K562 (cell line): ENCODE measurements around the gene BTBD2.

Experiments used
- MAX ChIP-seq: sonication (generic); formaldehyde crosslinking; IDR thresholded peaks from 2 replicates; pipeline ENCODE4 v1.9.0; 2022; ENCODE audit warnings: mild to moderate bottlenecking, missing genetic modification reagents
- ZNF146 ChIP-seq: IDR thresholded peaks from one replicate; pipeline ENCODE4 v1.6.1; 2018; ENCODE audit warnings: missing compliant biosample characterization; ENCODE audit not compliant: unreplicated experiment

DNA sequence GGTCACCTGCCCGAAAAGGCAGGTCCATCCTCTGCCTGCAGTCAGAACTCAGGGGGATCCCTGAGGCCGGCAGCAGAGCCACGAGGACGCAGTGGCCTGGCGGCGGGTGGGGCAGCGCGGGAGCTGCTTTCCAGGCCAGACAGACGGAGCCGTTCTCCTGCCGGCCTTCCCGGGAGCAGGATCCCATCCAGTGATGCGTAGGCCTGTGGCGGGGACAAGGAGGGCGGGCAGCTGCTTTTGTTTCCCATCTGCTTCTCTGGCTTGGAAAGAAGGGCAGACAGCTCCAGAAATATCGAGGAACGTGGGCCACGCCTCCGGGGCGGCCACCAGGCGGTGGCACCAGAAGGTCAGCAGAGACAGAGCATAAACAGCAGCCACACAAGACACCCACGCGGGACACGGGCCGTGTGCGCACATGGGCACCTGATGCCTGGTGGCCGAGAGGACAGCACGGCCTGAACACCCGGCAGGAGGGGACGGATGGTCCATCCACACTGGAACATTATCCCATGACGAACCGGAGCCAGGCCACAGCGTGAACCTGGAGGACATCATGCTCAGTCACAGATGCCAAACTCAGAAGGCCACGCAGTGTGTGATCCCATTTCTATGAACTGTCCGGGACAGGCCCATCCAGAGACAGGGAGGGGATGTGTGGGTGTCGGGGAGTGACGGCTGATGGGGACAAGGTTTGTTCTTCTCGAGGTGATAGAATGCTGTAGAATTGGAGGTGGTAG, 49.4 kb upstream of the BTBD2 start:
- TF ChIP-seq ZNF146 (CRISPR knock-in tag) = no peak
- no peak for TF ChIP-seq MAX (CRISPR knock-in tag)
